ENCODE data around the gene C17orf67.
A peak's percentile ranks its signal among the peaks of the same experiment; 100 is the strongest.

Gene C17orf67

GRCh38 chr17:56785997-56786680, 47.6 kb downstream of the C17orf67 start:
- no peaks in the 10 kb centered on the region for H3K4me1 ChIP-seq (ENCODE audit: insufficient read depth, low read length)
- H3K9ac ChIP-seq (ENCODE audit: low read depth, low read length) = no peak overlapping the region
- no peaks in the 10 kb centered on the region for H3K36me3 ChIP-seq (ENCODE audit: insufficient read depth, low read depth, low read length)
- H3K27ac ChIP-seq (ENCODE audit: low read length) = no peak overlapping the region
- H3K4me3 ChIP-seq (ENCODE audit: low read length) = no peak overlapping the region
- no peaks in the 10 kb centered on the region for H3K9me3 ChIP-seq (ENCODE audit: insufficient read depth, low read depth, low read length)
- peaks cover 10% of the 10 kb centered on the region for H3K27me3 ChIP-seq (ENCODE audit: insufficient read depth, low read length)

- Histone ChIP-seq H3K9me3 (ENCODE audit: insufficient read depth, low read depth, low read length) (no peaks in the 10 kb centered on the region), H3K36me3 (ENCODE audit: insufficient read depth, low read depth, low read length) (no peaks in the 10 kb centered on the region), H3K4me1 (ENCODE audit: insufficient read depth, low read length) (no peaks in the 10 kb centered on the region), H3K27ac (ENCODE audit: low read length) (no peak overlapping the region), H3K4me3 (ENCODE audit: low read length) (no peak overlapping the region), H3K9ac (ENCODE audit: low read depth, low read length) (no peak overlapping the region), H3K27me3 (ENCODE audit: insufficient read depth, low read length) (peaks cover 17% of the 10 kb centered on the region)
Observed at GRCh38 chr17:56785405-56785804, 48.3 kb downstream of the C17orf67 start.

- Histone ChIP-seq H3K27me3 (ENCODE audit: insufficient read depth, low read length) (peaks cover 44% of the 10 kb centered on the region), H3K4me3 (ENCODE audit: low read length) (no peak overlapping the region), H3K9ac (ENCODE audit: low read depth, low read length) (no peak overlapping the region), H3K27ac (ENCODE audit: low read length) (no peak overlapping the region), H3K4me1 (ENCODE audit: insufficient read depth, low read length) (no peaks in the 10 kb centered on the region), H3K36me3 (ENCODE audit: insufficient read depth, low read depth, low read length) (no peaks in the 10 kb centered on the region), H3K9me3 (ENCODE audit: insufficient read depth, low read depth, low read length) (no peaks in the 10 kb centered on the region)
Observed at GRCh38 chr17:56782338-56782737, 51.4 kb downstream of the C17orf67 start.

GRCh38 chr17:56781906-56782305, 51.8 kb downstream of the C17orf67 start:
- Histone ChIP-seq H3K27ac (ENCODE audit: low read length) (no peak overlapping the region), H3K9me3 (ENCODE audit: insufficient read depth, low read depth, low read length) (no peaks in the 10 kb centered on the region), H3K9ac (ENCODE audit: low read depth, low read length) (no peak overlapping the region), H3K4me3 (ENCODE audit: low read length) (no peak overlapping the region), H3K27me3 (ENCODE audit: insufficient read depth, low read length) (peaks cover 44% of the 10 kb centered on the region), H3K4me1 (ENCODE audit: insufficient read depth, low read length) (no peaks in the 10 kb centered on the region), H3K36me3 (ENCODE audit: insufficient read depth, low read depth, low read length) (no peaks in the 10 kb centered on the region)

- Histone ChIP-seq H3K4me3 (ENCODE audit: low read length) (peak overlapping the region; percentile 52), H3K9me3 (ENCODE audit: insufficient read depth, low read depth, low read length) (no peaks in the 10 kb centered on the region), H3K27ac (ENCODE audit: low read length) (no peak overlapping the region), H3K9ac (ENCODE audit: low read depth, low read length) (no peak overlapping the region), H3K4me1 (ENCODE audit: insufficient read depth, low read length) (no peaks in the 10 kb centered on the region), H3K36me3 (ENCODE audit: insufficient read depth, low read depth, low read length) (no peaks in the 10 kb centered on the region), H3K27me3 (ENCODE audit: insufficient read depth, low read length) (peaks cover 44% of the 10 kb centered on the region)
Observed at GRCh38 chr17:56779898-56780777, 53.6 kb downstream of the C17orf67 start.

- H3K4me3 ChIP-seq (ENCODE audit: low read length) = no peak overlapping the region
- H3K27me3 ChIP-seq (ENCODE audit: insufficient read depth, low read length) = peaks cover 44% of the 10 kb centered on the region
- no peak overlapping the region for H3K27ac ChIP-seq (ENCODE audit: low read length)
- H3K36me3 ChIP-seq (ENCODE audit: insufficient read depth, low read depth, low read length) = no peaks in the 10 kb centered on the region
- no peaks in the 10 kb centered on the region for H3K4me1 ChIP-seq (ENCODE audit: insufficient read depth, low read length)
- no peak overlapping the region for H3K9ac ChIP-seq (ENCODE audit: low read depth, low read length)
- no peaks in the 10 kb centered on the region for H3K9me3 ChIP-seq (ENCODE audit: insufficient read depth, low read depth, low read length)
Observed at GRCh38 chr17:56779322-56779721, 54.4 kb downstream of the C17orf67 start.

GRCh38 chr17:56778898-56779297, 54.8 kb downstream of the C17orf67 start:
- H3K9me3 ChIP-seq (ENCODE audit: insufficient read depth, low read depth, low read length) = no peaks in the 10 kb centered on the region
- peaks cover 44% of the 10 kb centered on the region for H3K27me3 ChIP-seq (ENCODE audit: insufficient read depth, low read length)
- H3K4me3 ChIP-seq (ENCODE audit: low read length) = no peak overlapping the region
- no peaks in the 10 kb centered on the region for H3K4me1 ChIP-seq (ENCODE audit: insufficient read depth, low read length)
- no peaks in the 10 kb centered on the region for H3K36me3 ChIP-seq (ENCODE audit: insufficient read depth, low read depth, low read length)
- H3K9ac ChIP-seq (ENCODE audit: low read depth, low read length) = no peak overlapping the region
- no peak overlapping the region for H3K27ac ChIP-seq (ENCODE audit: low read length)

- Histone ChIP-seq H3K27ac (ENCODE audit: low read length) (no peak overlapping the region), H3K9ac (ENCODE audit: low read depth, low read length) (no peak overlapping the region), H3K4me1 (ENCODE audit: insufficient read depth, low read length) (no peaks in the 10 kb centered on the region), H3K27me3 (ENCODE audit: insufficient read depth, low read length) (peaks cover 44% of the 10 kb centered on the region), H3K9me3 (ENCODE audit: insufficient read depth, low read depth, low read length) (no peaks in the 10 kb centered on the region), H3K4me3 (ENCODE audit: low read length) (no peak overlapping the region), H3K36me3 (ENCODE audit: insufficient read depth, low read depth, low read length) (no peaks in the 10 kb centered on the region)
Observed at GRCh38 chr17:56777859-56778258, 55.9 kb downstream of the C17orf67 start.

GRCh38 chr17:56774650-56775049, 59.1 kb downstream of the C17orf67 start:
- Histone ChIP-seq H3K27ac (ENCODE audit: low read length) (no peak overlapping the region), H3K9me3 (ENCODE audit: insufficient read depth, low read depth, low read length) (no peaks in the 10 kb centered on the region), H3K36me3 (ENCODE audit: insufficient read depth, low read depth, low read length) (no peaks in the 10 kb centered on the region), H3K9ac (ENCODE audit: low read depth, low read length) (no peak overlapping the region), H3K4me1 (ENCODE audit: insufficient read depth, low read length) (no peaks in the 10 kb centered on the region), H3K4me3 (ENCODE audit: low read length) (no peak overlapping the region), H3K27me3 (ENCODE audit: insufficient read depth, low read length) (peaks cover 20% of the 10 kb centered on the region)

- peaks cover 9% of the 10 kb centered on the region; the same call in 1 of the 2 replicates for H3K27me3 ChIP-seq (ENCODE audit: insufficient read depth, low read length)
- H3K9me3 ChIP-seq (ENCODE audit: insufficient read depth, low read depth, low read length) = no peaks in the 10 kb centered on the region
- H3K4me1 ChIP-seq (ENCODE audit: insufficient read depth, low read length) = no peaks in the 10 kb centered on the region
- H3K36me3 ChIP-seq (ENCODE audit: insufficient read depth, low read depth, low read length) = no peaks in the 10 kb centered on the region
- no peak overlapping the region for H3K27ac ChIP-seq (ENCODE audit: low read length)
- H3K9ac ChIP-seq (ENCODE audit: low read depth, low read length) = no peak overlapping the region
- no peak overlapping the region for H3K4me3 ChIP-seq (ENCODE audit: low read length)
Observed at GRCh38 chr17:56773124-56773523, 60.6 kb downstream of the C17orf67 start.

GRCh38 chr17:56772442-56772841, 61.3 kb downstream of the C17orf67 start:
- no peak overlapping the region for H3K4me3 ChIP-seq (ENCODE audit: low read length)
- no peak overlapping the region for H3K27ac ChIP-seq (ENCODE audit: low read length)
- H3K27me3 ChIP-seq (ENCODE audit: insufficient read depth, low read length) = peaks cover 4% of the 10 kb centered on the region; the same call in 1 of the 2 replicates
- no peak overlapping the region for H3K9ac ChIP-seq (ENCODE audit: low read depth, low read length)
- H3K9me3 ChIP-seq (ENCODE audit: insufficient read depth, low read depth, low read length) = no peaks in the 10 kb centered on the region
- no peaks in the 10 kb centered on the region for H3K4me1 ChIP-seq (ENCODE audit: insufficient read depth, low read length)
- no peaks in the 10 kb centered on the region for H3K36me3 ChIP-seq (ENCODE audit: insufficient read depth, low read depth, low read length)

- Histone ChIP-seq H3K4me3 (ENCODE audit: low read length) (no peak overlapping the region), H3K9ac (ENCODE audit: low read depth, low read length) (no peak overlapping the region), H3K36me3 (ENCODE audit: insufficient read depth, low read depth, low read length) (no peaks in the 10 kb centered on the region), H3K9me3 (ENCODE audit: insufficient read depth, low read depth, low read length) (no peaks in the 10 kb centered on the region), H3K4me1 (ENCODE audit: insufficient read depth, low read length) (no peaks in the 10 kb centered on the region), H3K27me3 (ENCODE audit: insufficient read depth, low read length) (peaks cover 4% of the 10 kb centered on the region; the same call in 1 of the 2 replicates), H3K27ac (ENCODE audit: low read length) (no peak overlapping the region)
Observed at GRCh38 chr17:56771975-56772374, 61.7 kb downstream of the C17orf67 start.
